Measurements from ENCODE around the gene FOXK2.
A peak's percentile ranks its signal among the peaks of the same experiment; 100 is the strongest.

Gene FOXK2

DNA sequence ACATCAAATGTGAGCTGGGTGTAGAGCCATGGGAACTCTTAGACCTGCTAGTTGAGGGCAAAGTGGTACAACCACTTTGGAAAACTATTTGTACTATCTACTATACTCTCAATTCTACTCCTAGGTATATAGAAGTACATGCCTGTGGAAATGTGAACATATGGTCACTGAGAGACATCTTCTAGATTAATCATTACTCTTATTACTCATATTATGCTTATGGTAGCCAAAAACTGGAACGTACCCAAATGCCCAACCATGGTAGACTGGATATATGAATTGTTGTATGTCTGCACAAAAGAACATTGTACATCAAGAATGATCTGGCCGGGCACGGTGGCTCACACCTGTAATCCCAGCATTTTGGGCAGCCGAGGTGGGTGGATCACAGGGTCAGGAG lies 126.0 kb downstream of the FOXK2 start:
- TF ChIP-seq POLR2A (IDR thresholded peaks at IDR 0.05; ENCODE audit: low read length) (no peak), GATA1 (IDR thresholded peaks at IDR 0.05; ENCODE audit: low read depth, low read length) (no peak)
- no peak for DNase-seq

- peak; percentile 42 to 54 for DNase-seq
Observed at GRCh38 chr17:82647593-82648164, 128.1 kb downstream of the FOXK2 start.

GRCh38 chr17:82648165-82648668 lies 128.7 kb downstream of the FOXK2 start, which contains the start of gene WDR45B:
TSS of gene WDR45B (minus strand) at chr17:82648444. CDS start at chr17:82648340, 104 bp downstream.
- peak; percentile 77 for TF ChIP-seq POLR2A (IDR thresholded peaks at IDR 0.05; ENCODE audit: low read length)
- no peak for TF ChIP-seq GATA1 (IDR thresholded peaks at IDR 0.05; ENCODE audit: low read depth, low read length)
- DNase-seq = peak; percentile 93 to 97

More at GRCh38 chr17:82647593-82648164, 128.1 kb downstream of the FOXK2 start:
- TF ChIP-seq POLR2A (IDR thresholded peaks at IDR 0.05; ENCODE audit: low read length) (no peak), GATA1 (IDR thresholded peaks at IDR 0.05; ENCODE audit: low read depth, low read length) (no peak)

GRCh38 chr17:82648742-82649331 lies 129.3 kb downstream of the FOXK2 start:
- TF ChIP-seq POLR2A (IDR thresholded peaks at IDR 0.05; ENCODE audit: low read length) = no peak
- TF ChIP-seq GATA1 (IDR thresholded peaks at IDR 0.05; ENCODE audit: low read depth, low read length) = no peak
- peak in 1 of 2 experiments; percentile 72 for DNase-seq

- no peak for DNase-seq
- TF ChIP-seq GATA1 (IDR thresholded peaks at IDR 0.05; ENCODE audit: low read depth, low read length) (no peak), POLR2A (IDR thresholded peaks at IDR 0.05; ENCODE audit: low read length) (no peak)
Observed at GRCh38 chr17:82649501-82650261, 130.1 kb downstream of the FOXK2 start.

DNA sequence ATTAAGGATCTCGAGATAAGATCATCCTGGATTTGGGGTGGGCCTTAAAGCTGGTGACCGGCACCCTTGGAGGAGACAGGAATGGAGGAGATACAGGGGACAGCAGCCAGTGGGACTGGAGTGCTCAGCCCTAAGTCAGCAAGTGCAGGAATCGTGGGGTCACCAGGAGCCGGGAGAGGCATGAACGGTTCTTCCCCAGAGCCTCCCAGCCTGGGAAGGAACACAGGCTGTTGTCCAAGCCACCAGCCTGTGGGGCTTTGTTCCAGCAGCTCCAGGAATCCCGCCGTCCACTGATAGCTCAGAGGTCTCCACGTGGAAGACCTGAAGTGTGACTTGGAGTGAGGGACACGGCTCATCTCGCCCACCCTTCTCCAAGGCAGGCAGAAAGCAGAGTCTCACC lies 131.2 kb downstream of the FOXK2 start:
- TF ChIP-seq POLR2A (IDR thresholded peaks at IDR 0.05; ENCODE audit: low read length) = no peak
- TF ChIP-seq GATA1 (IDR thresholded peaks at IDR 0.05; ENCODE audit: low read depth, low read length) = no peak

DNA sequence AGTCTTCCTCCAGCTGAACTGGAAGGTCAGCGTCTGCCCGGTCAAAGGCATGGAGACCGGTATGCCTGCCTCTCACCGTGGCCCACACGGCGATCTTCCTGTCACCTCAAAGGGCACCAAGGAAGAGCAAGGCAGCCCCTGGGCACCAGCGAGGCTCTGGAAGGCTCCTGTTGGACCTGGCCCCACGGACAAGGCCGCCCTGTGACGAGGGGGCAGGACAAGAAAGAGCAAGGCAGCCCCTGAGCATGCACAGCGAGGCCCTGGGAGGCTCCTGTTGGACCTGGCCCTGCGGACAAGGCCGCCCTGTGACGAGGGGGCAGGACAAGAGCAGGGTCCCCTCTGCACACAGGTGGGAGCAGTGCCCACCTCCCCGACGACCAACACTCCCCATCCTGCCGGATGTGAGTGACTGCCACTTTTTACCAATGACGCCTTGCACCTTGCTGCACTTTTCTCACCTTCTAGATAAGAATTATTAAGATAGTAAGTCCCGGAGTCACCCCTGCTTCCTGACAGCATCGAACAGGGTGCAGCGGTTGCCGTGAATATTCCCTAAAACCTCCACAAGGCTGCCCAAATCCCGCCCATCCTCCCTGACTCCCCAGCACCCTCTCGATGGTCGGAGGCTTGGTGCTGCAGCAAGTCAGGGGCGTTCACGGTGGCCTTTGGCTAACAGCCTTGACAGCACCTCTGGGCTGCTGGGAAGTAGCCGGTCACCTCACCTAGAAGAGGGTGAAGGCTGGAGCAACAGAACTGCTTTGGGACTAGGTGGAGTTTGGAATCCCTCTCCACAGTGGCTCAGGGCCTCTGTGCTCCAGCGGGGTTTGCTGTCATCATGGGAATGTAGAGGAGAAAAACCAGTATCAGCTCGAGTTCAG lies 134.4 kb downstream of the FOXK2 start:
- DNase-seq = no peak
- TF ChIP-seq POLR2A (IDR thresholded peaks at IDR 0.05; ENCODE audit: low read length) = no peak
- TF ChIP-seq GATA1 (IDR thresholded peaks at IDR 0.05; ENCODE audit: low read depth, low read length) = no peak

More for the DNA sequence above, 131.2 kb downstream of the FOXK2 start:
- DNase-seq = peak in 1 of 2 experiments; percentile 12

All from erythroblast (primary cell).